Liver (tissue), 9 donors: ENCODE results near the gene PARN. TPM values are rescaled to one million over a fixed set of nuclear protein-coding genes. Genes with fewer than 3 reads are reported as not detected.

Source experiments
- DNase-seq: peaks from one replicate; pipeline ENCODE4 v3.0.0-alpha.2; 2017; ENCODE audit warnings: low spot score
- H3K27ac ChIP-seq, 2 donors: one replicate each; pipeline ENCODE4 v1.7.0; 2013; ENCODE audit warnings: inconsistent platforms in 2 of 2, low read length in 2 of 2, control low read depth in 1 of 2, low read depth in 1 of 2, mild to moderate bottlenecking in 1 of 2
- H3K27me3 ChIP-seq, 4 donors: one replicate each; pipeline versions ENCODE4 v1.6.1 to v1.7.0; 2013; ENCODE audit warnings: low read length in 3 of 4, inconsistent platforms in 1 of 4, mild to moderate bottlenecking in 1 of 4, moderate library complexity in 1 of 4; ENCODE audit not compliant: control insufficient read depth in 4 of 4, insufficient read depth in 4 of 4
- H3K36me3 ChIP-seq, 4 donors: one replicate each; pipeline versions ENCODE4 v1.6.1 to v1.7.0; 2013; ENCODE audit warnings: low read length in 3 of 4, mild to moderate bottlenecking in 3 of 4, low read depth in 1 of 4, moderate library complexity in 1 of 4; ENCODE audit not compliant: control insufficient read depth in 4 of 4, insufficient read depth in 3 of 4
- H3K4me1 ChIP-seq, 4 donors: one replicate each; pipeline versions ENCODE4 v1.6.1 to v1.7.0; 2013; ENCODE audit warnings: low read length in 3 of 4, mild to moderate bottlenecking in 3 of 4, moderate library complexity in 1 of 4; ENCODE audit not compliant: control insufficient read depth in 4 of 4, insufficient read depth in 4 of 4
- H3K4me3 ChIP-seq, 3 donors: one replicate each; pipeline versions ENCODE4 v1.6.1 to v1.7.0; 2013; ENCODE audit warnings: low read length in 3 of 3, control low read depth in 1 of 3, low read depth in 1 of 3, mild to moderate bottlenecking in 1 of 3
- H3K9ac ChIP-seq, 2 donors: one replicate each; pipeline ENCODE4 v1.7.0; 2013; ENCODE audit warnings: low read length in 2 of 2, mild to moderate bottlenecking in 2 of 2, moderate library complexity in 2 of 2, control low read depth in 1 of 2, low read depth in 1 of 2
- H3K9me3 ChIP-seq, 4 donors: one replicate each; pipeline versions ENCODE4 v1.6.1 to v1.7.0; 2013; ENCODE audit warnings: low read length in 3 of 4; ENCODE audit not compliant: control insufficient read depth in 4 of 4
- FOXA1 ChIP-seq: IDR thresholded peaks from 2 replicates; pipeline ENCODE4 v1.6.1; 2016; ENCODE audit warnings: antibody characterized with exemption
- FOXA2 ChIP-seq: IDR thresholded peaks from 2 replicates; pipeline ENCODE4 v1.6.1; 2016; ENCODE audit warnings: antibody characterized with exemption
- GABPA ChIP-seq, 2 donors: IDR thresholded peaks in 1 of 2; conservative IDR thresholded peaks in 1 of 2; 2 replicates each; pipeline ENCODE4 v1.6.1; 2016; ENCODE audit warnings: antibody characterized with exemption in 2 of 2, mild to moderate bottlenecking in 1 of 2, moderate library complexity in 1 of 2
- HNF4A ChIP-seq, 2 donors: conservative IDR thresholded peaks; 2 replicates each; pipeline ENCODE4 v1.6.1; 2016; ENCODE audit warnings: antibody characterized with exemption in 2 of 2, mild to moderate bottlenecking in 2 of 2
- HNF4G ChIP-seq: IDR thresholded peaks from 2 replicates; pipeline ENCODE4 v1.6.1; 2016; ENCODE audit warnings: antibody characterized with exemption
- JUND ChIP-seq, 2 donors: IDR thresholded peaks; 2 replicates each; pipeline ENCODE4 v1.6.1; 2016; ENCODE audit warnings: antibody characterized with exemption in 2 of 2
- NR2F2 ChIP-seq: IDR thresholded peaks from 2 replicates; pipeline ENCODE4 v1.6.1; 2016; ENCODE audit warnings: antibody characterized with exemption
- RXRA ChIP-seq, 2 donors: IDR thresholded peaks; 2 replicates each; pipeline ENCODE4 v1.6.1; 2017 to 2018; ENCODE audit warnings: antibody characterized with exemption in 2 of 2, mild to moderate bottlenecking in 1 of 2
- SP1 ChIP-seq: IDR thresholded peaks from 2 replicates; pipeline ENCODE4 v1.6.1; 2018; ENCODE audit warnings: antibody characterized with exemption, mild to moderate bottlenecking
- TAF1 ChIP-seq: conservative IDR thresholded peaks from 2 replicates; pipeline ENCODE4 v1.6.1; 2016; ENCODE audit warnings: antibody characterized with exemption, mild to moderate bottlenecking
- YY1 ChIP-seq: IDR thresholded peaks from 2 replicates; pipeline ENCODE4 v1.6.1; 2016; ENCODE audit warnings: antibody characterized with exemption, mild to moderate bottlenecking
- WGBS: extraction: QIAGEN DNeasy Blood & Tissue Kit; methylation state at CpG from one replicate; pipeline ENCODE4 v1.1.7; 2013; 5-methylcytosine and 5-hydroxymethylcytosine counted together
- polyA plus RNA-seq, 2 donors: library from polyadenylated mRNA; stranded (reverse) in 1 of 2; unstranded in 1 of 2; fragments of 200-250 nt in 1 of 2; fragments of >200 nt in 1 of 2; fragmentation: Nextera tagmentation in 1 of 2; extraction: Ambion mirVana in 1 of 2; gene quantifications; one replicate each; pipeline versions ENCODE4 v1.2.1 to v1.2.3, GENCODE V29; 2013 to 2015
- total RNA-seq, 2 donors: library from RNA; depleted of rRNA; stranded (reverse); fragments of >200 nt; gene quantifications; one replicate each; pipeline ENCODE4 v1.2.3, GENCODE V29; 2014
- TF ChIP-seq, protein P1 (sequence below): IDR thresholded peaks from 2 replicates; pipeline ENCODE4 v1.6.1; 2016; ENCODE audit warnings: antibody characterized with exemption, mild to moderate bottlenecking
- TF ChIP-seq, protein P2 (sequence below): fragments of 150-350 bp; IDR thresholded peaks from 2 replicates; pipeline ENCODE4 v1.5.1; 2017; ENCODE audit warnings: improper control_type of control experiment, low read depth, low read length; ENCODE audit not compliant: missing input control
- TF ChIP-seq, protein P3 (sequence below): IDR thresholded peaks from 2 replicates; pipeline ENCODE4 v1.6.1; 2016; ENCODE audit warnings: antibody characterized with exemption
- TF ChIP-seq, protein P4 (sequence below): IDR thresholded peaks from 2 replicates; pipeline ENCODE4 v1.6.1; 2016; ENCODE audit warnings: antibody characterized with exemption
- TF ChIP-seq, protein P5 (sequence below): IDR thresholded peaks from 2 replicates; pipeline ENCODE4 v1.6.1; 2016; ENCODE audit warnings: antibody characterized with exemption
- donor health status: healthy.
- donor health status: healthy.
- donor health status: healthy.
- donor health status: healthy.
- donor health status: healthy.

The PARN gene
- total and polyA plus RNA-seq, 4 donors, result 7.9 to 19.7 (median 9.7) TPM

DNA sequence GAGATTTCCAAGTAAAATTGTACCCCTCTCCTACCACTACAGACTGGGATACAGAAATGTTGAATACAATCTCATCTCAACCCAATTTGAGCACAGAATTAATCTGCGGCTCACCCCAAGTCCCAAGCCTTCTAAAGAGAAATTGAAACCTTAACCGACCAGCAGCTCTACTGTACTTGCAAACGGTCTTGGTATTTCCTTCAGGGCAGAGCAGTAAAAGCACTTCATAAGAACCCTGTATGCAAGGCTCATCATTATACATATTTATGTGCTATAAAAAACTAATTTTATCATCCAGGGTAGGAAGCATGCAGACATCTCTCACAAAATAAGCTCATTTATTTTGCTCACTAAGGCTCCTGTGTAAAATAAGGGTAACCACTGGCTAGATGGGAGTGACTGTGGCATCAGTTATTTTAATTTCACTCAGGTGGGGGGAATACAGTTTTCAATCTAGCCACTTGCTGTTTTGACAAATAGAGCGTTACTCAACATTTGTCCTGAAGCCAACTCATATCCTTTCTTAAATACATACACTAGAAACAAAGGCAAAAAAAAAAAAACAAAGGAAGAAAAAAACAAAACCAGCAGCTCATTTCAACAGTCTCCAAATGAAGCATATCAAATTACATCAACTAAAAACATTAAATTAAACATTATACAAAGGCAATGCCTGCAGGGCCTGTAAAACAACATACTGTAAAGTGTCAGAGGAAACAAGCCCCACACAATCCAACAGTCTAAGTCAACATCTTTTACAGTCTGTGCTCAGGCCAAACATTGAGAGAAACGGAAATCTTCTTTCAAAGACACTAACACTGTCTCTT, 65.0 kb downstream of the PARN start:
- Histone ChIP-seq H3K4me1 (peaks cover 20 to 57% (median 55%) of the 10 kb centered on the region in 4 donors), H3K27me3 (no peaks in the 10 kb centered on the region), H3K9ac (peak overlapping the region in 1 of 2 donors; percentile 55), H3K36me3 (no peaks in the 10 kb centered on the region), H3K9me3 (no peaks in the 10 kb centered on the region), H3K27ac (peak overlapping the region; percentile 54 to 83), H3K4me3 (no peak overlapping the region)
- 46% methylated on average over 5 of the region's 5 CpGs for WGBS
- TF ChIP-seq, protein P1, sequence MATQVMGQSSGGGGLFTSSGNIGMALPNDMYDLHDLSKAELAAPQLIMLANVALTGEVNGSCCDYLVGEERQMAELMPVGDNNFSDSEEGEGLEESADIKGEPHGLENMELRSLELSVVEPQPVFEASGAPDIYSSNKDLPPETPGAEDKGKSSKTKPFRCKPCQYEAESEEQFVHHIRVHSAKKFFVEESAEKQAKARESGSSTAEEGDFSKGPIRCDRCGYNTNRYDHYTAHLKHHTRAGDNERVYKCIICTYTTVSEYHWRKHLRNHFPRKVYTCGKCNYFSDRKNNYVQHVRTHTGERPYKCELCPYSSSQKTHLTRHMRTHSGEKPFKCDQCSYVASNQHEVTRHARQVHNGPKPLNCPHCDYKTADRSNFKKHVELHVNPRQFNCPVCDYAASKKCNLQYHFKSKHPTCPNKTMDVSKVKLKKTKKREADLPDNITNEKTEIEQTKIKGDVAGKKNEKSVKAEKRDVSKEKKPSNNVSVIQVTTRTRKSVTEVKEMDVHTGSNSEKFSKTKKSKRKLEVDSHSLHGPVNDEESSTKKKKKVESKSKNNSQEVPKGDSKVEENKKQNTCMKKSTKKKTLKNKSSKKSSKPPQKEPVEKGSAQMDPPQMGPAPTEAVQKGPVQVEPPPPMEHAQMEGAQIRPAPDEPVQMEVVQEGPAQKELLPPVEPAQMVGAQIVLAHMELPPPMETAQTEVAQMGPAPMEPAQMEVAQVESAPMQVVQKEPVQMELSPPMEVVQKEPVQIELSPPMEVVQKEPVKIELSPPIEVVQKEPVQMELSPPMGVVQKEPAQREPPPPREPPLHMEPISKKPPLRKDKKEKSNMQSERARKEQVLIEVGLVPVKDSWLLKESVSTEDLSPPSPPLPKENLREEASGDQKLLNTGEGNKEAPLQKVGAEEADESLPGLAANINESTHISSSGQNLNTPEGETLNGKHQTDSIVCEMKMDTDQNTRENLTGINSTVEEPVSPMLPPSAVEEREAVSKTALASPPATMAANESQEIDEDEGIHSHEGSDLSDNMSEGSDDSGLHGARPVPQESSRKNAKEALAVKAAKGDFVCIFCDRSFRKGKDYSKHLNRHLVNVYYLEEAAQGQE, result no peak
- TF ChIP-seq, protein P2, sequence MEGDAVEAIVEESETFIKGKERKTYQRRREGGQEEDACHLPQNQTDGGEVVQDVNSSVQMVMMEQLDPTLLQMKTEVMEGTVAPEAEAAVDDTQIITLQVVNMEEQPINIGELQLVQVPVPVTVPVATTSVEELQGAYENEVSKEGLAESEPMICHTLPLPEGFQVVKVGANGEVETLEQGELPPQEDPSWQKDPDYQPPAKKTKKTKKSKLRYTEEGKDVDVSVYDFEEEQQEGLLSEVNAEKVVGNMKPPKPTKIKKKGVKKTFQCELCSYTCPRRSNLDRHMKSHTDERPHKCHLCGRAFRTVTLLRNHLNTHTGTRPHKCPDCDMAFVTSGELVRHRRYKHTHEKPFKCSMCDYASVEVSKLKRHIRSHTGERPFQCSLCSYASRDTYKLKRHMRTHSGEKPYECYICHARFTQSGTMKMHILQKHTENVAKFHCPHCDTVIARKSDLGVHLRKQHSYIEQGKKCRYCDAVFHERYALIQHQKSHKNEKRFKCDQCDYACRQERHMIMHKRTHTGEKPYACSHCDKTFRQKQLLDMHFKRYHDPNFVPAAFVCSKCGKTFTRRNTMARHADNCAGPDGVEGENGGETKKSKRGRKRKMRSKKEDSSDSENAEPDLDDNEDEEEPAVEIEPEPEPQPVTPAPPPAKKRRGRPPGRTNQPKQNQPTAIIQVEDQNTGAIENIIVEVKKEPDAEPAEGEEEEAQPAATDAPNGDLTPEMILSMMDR, result no peak
- no peak for TF ChIP-seq JUND (IDR thresholded peaks at IDR 0.05)
- no peak for TF ChIP-seq FOXA1
- TF ChIP-seq HNF4G, result no peak
- TF ChIP-seq HNF4A (conservative IDR thresholded peaks at IDR 0.05), result no peak
- no peak for TF ChIP-seq RXRA (IDR thresholded peaks at IDR 0.05)
- TF ChIP-seq, protein P3, sequence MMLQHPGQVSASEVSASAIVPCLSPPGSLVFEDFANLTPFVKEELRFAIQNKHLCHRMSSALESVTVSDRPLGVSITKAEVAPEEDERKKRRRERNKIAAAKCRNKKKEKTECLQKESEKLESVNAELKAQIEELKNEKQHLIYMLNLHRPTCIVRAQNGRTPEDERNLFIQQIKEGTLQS, result no peak
- no peak for TF ChIP-seq TAF1
- DNase-seq, result no peak

DNA sequence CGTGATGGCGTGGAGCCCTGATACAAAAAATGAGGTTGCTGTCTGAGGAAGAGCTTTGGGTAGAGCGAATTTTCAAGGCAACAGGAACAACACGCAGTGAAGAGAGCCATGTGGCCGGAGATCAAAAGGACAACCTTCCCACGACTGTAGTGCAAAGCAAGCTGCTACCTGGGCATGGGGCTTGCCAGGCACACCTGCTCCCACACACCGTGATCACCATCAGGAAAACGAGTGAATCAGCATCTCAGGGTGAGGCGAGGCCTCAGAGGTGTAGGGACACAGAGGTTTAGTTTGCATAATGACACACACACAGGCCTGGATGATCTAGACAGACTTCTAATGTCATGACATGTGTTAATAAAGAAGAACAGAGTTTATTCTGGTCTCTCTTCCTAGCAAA, 65.7 kb downstream of the PARN start:
- no peaks in the 10 kb centered on the region for H3K9me3 ChIP-seq
- peak overlapping the region; percentile 83 for H3K27ac ChIP-seq
- H3K9ac ChIP-seq, result no peak overlapping the region
- no peak for DNase-seq
- no peaks in the 10 kb centered on the region for H3K27me3 ChIP-seq
- no peak overlapping the region for H3K4me3 ChIP-seq
- WGBS, result 41% methylated on average over 9 of the region's 9 CpGs
- H3K36me3 ChIP-seq, result no peaks in the 10 kb centered on the region
- H3K4me1 ChIP-seq, result peaks cover 20 to 63% (median 61%) of the 10 kb centered on the region in 4 donors
- TF ChIP-seq HNF4G, result no peak
- no peak for TF ChIP-seq GABPA (IDR thresholded peaks at IDR 0.05 in 1 of 2, conservative IDR thresholded peaks at IDR 0.05 in 1 of 2)
- TF ChIP-seq, protein P4, sequence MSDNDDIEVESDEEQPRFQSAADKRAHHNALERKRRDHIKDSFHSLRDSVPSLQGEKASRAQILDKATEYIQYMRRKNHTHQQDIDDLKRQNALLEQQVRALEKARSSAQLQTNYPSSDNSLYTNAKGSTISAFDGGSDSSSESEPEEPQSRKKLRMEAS, result peak; percentile 30
- TF ChIP-seq, protein P3, result no peak
- TF ChIP-seq FOXA2, result no peak
- TF ChIP-seq, protein P5, sequence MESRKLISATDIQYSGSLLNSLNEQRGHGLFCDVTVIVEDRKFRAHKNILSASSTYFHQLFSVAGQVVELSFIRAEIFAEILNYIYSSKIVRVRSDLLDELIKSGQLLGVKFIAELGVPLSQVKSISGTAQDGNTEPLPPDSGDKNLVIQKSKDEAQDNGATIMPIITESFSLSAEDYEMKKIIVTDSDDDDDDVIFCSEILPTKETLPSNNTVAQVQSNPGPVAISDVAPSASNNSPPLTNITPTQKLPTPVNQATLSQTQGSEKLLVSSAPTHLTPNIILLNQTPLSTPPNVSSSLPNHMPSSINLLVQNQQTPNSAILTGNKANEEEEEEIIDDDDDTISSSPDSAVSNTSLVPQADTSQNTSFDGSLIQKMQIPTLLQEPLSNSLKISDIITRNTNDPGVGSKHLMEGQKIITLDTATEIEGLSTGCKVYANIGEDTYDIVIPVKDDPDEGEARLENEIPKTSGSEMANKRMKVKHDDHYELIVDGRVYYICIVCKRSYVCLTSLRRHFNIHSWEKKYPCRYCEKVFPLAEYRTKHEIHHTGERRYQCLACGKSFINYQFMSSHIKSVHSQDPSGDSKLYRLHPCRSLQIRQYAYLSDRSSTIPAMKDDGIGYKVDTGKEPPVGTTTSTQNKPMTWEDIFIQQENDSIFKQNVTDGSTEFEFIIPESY, result no peak
- no peak for TF ChIP-seq NR2F2
- no peak for TF ChIP-seq JUND (IDR thresholded peaks at IDR 0.05)
- peak; percentile 30 to 49 for TF ChIP-seq HNF4A (conservative IDR thresholded peaks at IDR 0.05)
- TF ChIP-seq YY1, result no peak
- no peak for TF ChIP-seq SP1
- TF ChIP-seq, protein P2, result no peak
- TF ChIP-seq, protein P1, result no peak
